Gastroesophageal sphincter (tissue), 2 donors: ENCODE results near the gene ACAD10.

Experiments used
- EP300 ChIP-seq: sonication (generic); formaldehyde crosslinking; IDR thresholded peaks from one replicate; pipeline ENCODE4 v1.6.1; 2017; ENCODE audit warnings: antibody characterized with exemption, mild to moderate bottlenecking
- POLR2A ChIP-seq, 2 donors: fragments of 450-650 bp; IDR thresholded peaks; one replicate each; pipeline ENCODE4 v1.6.1; 2017; ENCODE audit warnings: antibody characterized with exemption in 2 of 2, mild to moderate bottlenecking in 2 of 2, moderate library complexity in 1 of 2

DNA sequence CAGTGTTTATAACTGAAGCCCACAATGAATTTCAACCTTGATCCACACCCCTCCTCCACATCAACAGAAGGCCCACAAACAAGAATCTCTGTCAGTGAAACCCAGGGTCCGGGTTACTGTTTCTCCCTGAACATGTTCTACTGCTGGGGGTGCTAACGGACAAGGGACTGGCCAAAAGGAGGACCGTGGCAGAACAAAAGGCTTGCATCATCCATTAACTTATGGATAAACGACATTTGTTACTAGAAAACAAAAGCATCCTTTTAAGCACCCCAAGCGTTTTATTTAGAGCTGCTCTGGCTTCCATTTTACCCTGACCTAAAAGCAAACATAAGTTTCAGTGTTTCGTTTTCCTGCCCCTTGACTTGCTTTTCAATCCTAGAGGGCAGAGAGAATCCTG, 32.3 kb upstream of the ACAD10 start:
- TF ChIP-seq POLR2A (IDR thresholded peaks at IDR 0.05) (no peak), EP300 (no peak)
